Left ventricle myocardium inferior (tissue), 1 donor: Measurements from ENCODE around the gene GLOD4. TPM values are rescaled to one million over a fixed set of nuclear protein-coding genes. Genes with fewer than 3 reads are reported as not detected.
"Not testable (repeated sequence)": the region's sequence is repeated elsewhere in the genome, so short reads cannot be mapped to it uniquely, and the experiment has no call there.

Experiments
- DNase-seq: peaks from one replicate; pipeline ENCODE4 v3.0.0-alpha.2; 2020
- H3K27ac ChIP-seq: fragments of 200-600 bp; replicated peaks from 2 replicates; pipeline ENCODE4 v1.8.0; 2021
- H3K27me3 ChIP-seq: fragments of 200-600 bp; 2 replicates; pipeline ENCODE4 v1.8.0; 2021; ENCODE audit warnings: low read depth
- H3K36me3 ChIP-seq: fragments of 200-600 bp; 2 replicates; pipeline ENCODE4 v1.8.0; 2021
- H3K4me1 ChIP-seq: fragments of 200-600 bp; 2 replicates; pipeline ENCODE4 v1.8.0; 2021
- H3K4me3 ChIP-seq: fragments of 200-600 bp; 2 replicates; pipeline ENCODE4 v1.8.0; 2021; ENCODE audit warnings: mild to moderate bottlenecking, moderate library complexity
- H3K9me3 ChIP-seq: fragments of 200-600 bp; replicated peaks from 2 replicates; pipeline ENCODE4 v1.8.0; 2021
- CTCF ChIP-seq: fragments of 200-600 bp; IDR thresholded peaks from 2 replicates; pipeline ENCODE4 v1.8.0; 2021; ENCODE audit warnings: antibody characterized with exemption, mild to moderate bottlenecking, borderline replicate concordance
- intact Hi-C: fragments of 100-400 bp; cut with micrococcal nuclease; formaldehyde crosslinking; loops from one replicate; pipeline ENCODE4 v1.11.0; 2022
- total RNA-seq: library from RNA; stranded (reverse); fragmentation: NEBNext Ultra II Directional; extraction: Animal tissue kit (Norgen Biotek cat#: 25700); gene quantifications from one replicate; pipeline ENCODE4 v1.2.1, GENCODE V29; 2021
- donor health status: DM: no; HTN: yes; CAD: no; lungs with severe emphysema.

GLOD4 gene
- total RNA-seq, 1 donor from 2014 or later: 26.5 TPM

GRCh38 chr17:795276-795675 lies 13.2 kb upstream of the GLOD4 start:
- no peak for DNase-seq

GRCh38 chr17:794876-795275 lies 12.8 kb upstream of the GLOD4 start:
- H3K9me3 ChIP-seq: no peaks in the 10 kb centered on the region
- H3K4me3 ChIP-seq: peak overlapping the region; percentile 59
- DNase-seq: peak; percentile 87
- peak overlapping the region; percentile 61 for H3K27ac ChIP-seq
- intact Hi-C loops: loop anchor here (5.0 to 10.0 kb wide), 2 partner anchors 80 to 182 kb away; partner anchors contain the start of gene NXN
- TF ChIP-seq CTCF: peak; percentile 94
- no peaks in the 10 kb centered on the region for H3K27me3 ChIP-seq
- peaks cover 18% of the 10 kb centered on the region for H3K36me3 ChIP-seq
- H3K4me1 ChIP-seq: peaks cover 16% of the 10 kb centered on the region

More at GRCh38 chr17:795276-795675, 13.2 kb upstream of the GLOD4 start:
- Histone ChIP-seq H3K4me3 (peak overlapping the region; percentile 59), H3K9me3 (no peaks in the 10 kb centered on the region), H3K36me3 (peaks cover 18% of the 10 kb centered on the region), H3K4me1 (peaks cover 16% of the 10 kb centered on the region), H3K27ac (peak overlapping the region; percentile 61), H3K27me3 (no peaks in the 10 kb centered on the region)
- intact Hi-C loops: loop anchor here (5.0 to 10.0 kb wide), 2 partner anchors 80 to 182 kb away; partner anchors contain the start of gene NXN
- TF ChIP-seq CTCF: no peak

GRCh38 chr17:792277-792676 lies 10.2 kb upstream of the GLOD4 start:
- DNase-seq: no peak
- intact Hi-C loops: loop anchor here (10.0 kb wide), 1 partner anchor 83 kb away; no protein-coding TSS in a partner anchor
- Histone ChIP-seq H3K4me3 (no peak overlapping the region), H3K4me1 (peaks cover 16% of the 10 kb centered on the region), H3K27me3 (no peaks in the 10 kb centered on the region), H3K27ac (no peak overlapping the region), H3K9me3 (no peaks in the 10 kb centered on the region), H3K36me3 (peaks cover 42% of the 10 kb centered on the region)
- TF ChIP-seq CTCF: no peak

- H3K9me3 ChIP-seq: no peaks in the 10 kb centered on the region
- TF ChIP-seq CTCF: no peak
- no peaks in the 10 kb centered on the region for H3K27me3 ChIP-seq
- no peak overlapping the region for H3K4me3 ChIP-seq
- H3K36me3 ChIP-seq: peaks cover 42% of the 10 kb centered on the region
- intact Hi-C loops: loop anchor here (10.0 kb wide), 1 partner anchor 83 kb away; no protein-coding TSS in a partner anchor
- H3K4me1 ChIP-seq: peaks cover 16% of the 10 kb centered on the region
- H3K27ac ChIP-seq: no peak overlapping the region
- no peak for DNase-seq
Observed at GRCh38 chr17:791829-792228, 9.7 kb upstream of the GLOD4 start.

- H3K36me3 ChIP-seq: peaks cover 46% of the 10 kb centered on the region
- peak overlapping the region; percentile 18 for H3K4me3 ChIP-seq
- H3K27ac ChIP-seq, DNase-seq, H3K27me3 ChIP-seq, H3K9me3 ChIP-seq: not testable (repeated sequence)
- intact Hi-C loops: loop anchor here (10.0 kb wide), 1 partner anchor 84 kb away; no protein-coding TSS in a partner anchor
- H3K4me1 ChIP-seq: peaks cover 15% of the 10 kb centered on the region
Observed at GRCh38 chr17:790874-791247, 8.8 kb upstream of the GLOD4 start.

GRCh38 chr17:789931-790873 lies 8.1 kb upstream of the GLOD4 start:
- H3K36me3 ChIP-seq: peaks cover 51% of the 10 kb centered on the region
- H3K9me3 ChIP-seq, H3K27me3 ChIP-seq, H3K4me3 ChIP-seq, H3K4me1 ChIP-seq: not testable (repeated sequence)
- peak; percentile 36 for DNase-seq
- peak overlapping the region; percentile 11 for H3K27ac ChIP-seq
- intact Hi-C loops: loop anchor here (10.0 kb wide), 1 partner anchor 85 kb away; no protein-coding TSS in a partner anchor
